ENCODE results near the gene CYTH4.

DNA sequence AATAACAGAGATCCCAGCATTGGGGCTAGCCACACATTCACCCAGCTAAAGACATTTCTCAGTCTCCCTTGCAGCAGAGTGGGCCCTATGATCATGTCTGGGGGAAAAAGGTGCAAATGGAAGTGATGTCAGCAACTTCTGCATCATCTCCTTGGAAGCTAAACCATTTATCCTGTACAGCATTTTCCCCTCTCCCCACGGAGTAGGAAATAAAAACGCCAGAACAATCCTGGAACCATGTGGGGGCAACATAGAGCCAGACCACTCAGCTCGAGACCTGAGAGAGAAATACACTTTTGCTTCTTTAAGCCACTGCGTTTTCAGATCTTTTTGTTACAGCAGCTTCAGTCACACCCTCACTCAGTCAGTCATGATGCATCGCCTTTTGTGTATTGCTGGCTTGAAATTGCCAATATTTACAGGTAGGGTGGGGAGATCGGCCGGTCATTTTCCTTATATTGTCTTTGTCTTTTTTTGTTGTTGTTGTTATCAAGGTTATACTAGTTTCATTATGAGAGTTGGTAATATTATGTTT, 29.1 kb upstream of the CYTH4 start:
- no peak for TF ChIP-seq YY1 (IDR thresholded peaks at IDR 0.05; ENCODE audit: insufficient read depth, insufficient read length)
- no peak for TF ChIP-seq ZNF274 (IDR thresholded peaks at IDR 0.05; ENCODE audit: low read depth, low read length)
